Measurements from ENCODE around the gene GPR3. TPM values are rescaled to one million over a fixed set of nuclear protein-coding genes. Genes with fewer than 3 reads are reported as not detected.

The GPR3 gene
- total and polyA plus RNA-seq, 10 of the 15 experiments (the other 5 are each of a cell fraction or from before 2014, with no cell fraction given): 0.33 to 1.4 (median 0.63) TPM; not detected in 3

GRCh38 chr1:27392096-27392777, at the start of gene GPR3 (continued):
- TF ChIP-seq, protein P1, sequence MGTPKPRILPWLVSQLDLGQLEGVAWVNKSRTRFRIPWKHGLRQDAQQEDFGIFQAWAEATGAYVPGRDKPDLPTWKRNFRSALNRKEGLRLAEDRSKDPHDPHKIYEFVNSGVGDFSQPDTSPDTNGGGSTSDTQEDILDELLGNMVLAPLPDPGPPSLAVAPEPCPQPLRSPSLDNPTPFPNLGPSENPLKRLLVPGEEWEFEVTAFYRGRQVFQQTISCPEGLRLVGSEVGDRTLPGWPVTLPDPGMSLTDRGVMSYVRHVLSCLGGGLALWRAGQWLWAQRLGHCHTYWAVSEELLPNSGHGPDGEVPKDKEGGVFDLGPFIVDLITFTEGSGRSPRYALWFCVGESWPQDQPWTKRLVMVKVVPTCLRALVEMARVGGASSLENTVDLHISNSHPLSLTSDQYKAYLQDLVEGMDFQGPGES (IDR thresholded peaks at IDR 0.05): no peak
- TF ChIP-seq, protein P2, sequence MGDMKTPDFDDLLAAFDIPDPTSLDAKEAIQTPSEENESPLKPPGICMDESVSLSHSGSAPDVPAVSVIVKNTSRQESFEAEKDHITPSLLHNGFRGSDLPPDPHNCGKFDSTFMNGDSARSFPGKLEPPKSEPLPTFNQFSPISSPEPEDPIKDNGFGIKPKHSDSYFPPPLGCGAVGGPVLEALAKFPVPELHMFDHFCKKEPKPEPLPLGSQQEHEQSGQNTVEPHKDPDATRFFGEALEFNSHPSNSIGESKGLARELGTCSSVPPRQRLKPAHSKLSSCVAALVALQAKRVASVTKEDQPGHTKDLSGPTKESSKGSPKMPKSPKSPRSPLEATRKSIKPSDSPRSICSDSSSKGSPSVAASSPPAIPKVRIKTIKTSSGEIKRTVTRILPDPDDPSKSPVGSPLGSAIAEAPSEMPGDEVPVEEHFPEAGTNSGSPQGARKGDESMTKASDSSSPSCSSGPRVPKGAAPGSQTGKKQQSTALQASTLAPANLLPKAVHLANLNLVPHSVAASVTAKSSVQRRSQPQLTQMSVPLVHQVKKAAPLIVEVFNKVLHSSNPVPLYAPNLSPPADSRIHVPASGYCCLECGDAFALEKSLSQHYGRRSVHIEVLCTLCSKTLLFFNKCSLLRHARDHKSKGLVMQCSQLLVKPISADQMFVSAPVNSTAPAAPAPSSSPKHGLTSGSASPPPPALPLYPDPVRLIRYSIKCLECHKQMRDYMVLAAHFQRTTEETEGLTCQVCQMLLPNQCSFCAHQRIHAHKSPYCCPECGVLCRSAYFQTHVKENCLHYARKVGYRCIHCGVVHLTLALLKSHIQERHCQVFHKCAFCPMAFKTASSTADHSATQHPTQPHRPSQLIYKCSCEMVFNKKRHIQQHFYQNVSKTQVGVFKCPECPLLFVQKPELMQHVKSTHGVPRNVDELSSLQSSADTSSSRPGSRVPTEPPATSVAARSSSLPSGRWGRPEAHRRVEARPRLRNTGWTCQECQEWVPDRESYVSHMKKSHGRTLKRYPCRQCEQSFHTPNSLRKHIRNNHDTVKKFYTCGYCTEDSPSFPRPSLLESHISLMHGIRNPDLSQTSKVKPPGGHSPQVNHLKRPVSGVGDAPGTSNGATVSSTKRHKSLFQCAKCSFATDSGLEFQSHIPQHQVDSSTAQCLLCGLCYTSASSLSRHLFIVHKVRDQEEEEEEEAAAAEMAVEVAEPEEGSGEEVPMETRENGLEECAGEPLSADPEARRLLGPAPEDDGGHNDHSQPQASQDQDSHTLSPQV (IDR thresholded peaks at IDR 0.05): no peak
- TF ChIP-seq YBX1 (IDR thresholded peaks at IDR 0.05): no peak
- TF ChIP-seq, protein P3, sequence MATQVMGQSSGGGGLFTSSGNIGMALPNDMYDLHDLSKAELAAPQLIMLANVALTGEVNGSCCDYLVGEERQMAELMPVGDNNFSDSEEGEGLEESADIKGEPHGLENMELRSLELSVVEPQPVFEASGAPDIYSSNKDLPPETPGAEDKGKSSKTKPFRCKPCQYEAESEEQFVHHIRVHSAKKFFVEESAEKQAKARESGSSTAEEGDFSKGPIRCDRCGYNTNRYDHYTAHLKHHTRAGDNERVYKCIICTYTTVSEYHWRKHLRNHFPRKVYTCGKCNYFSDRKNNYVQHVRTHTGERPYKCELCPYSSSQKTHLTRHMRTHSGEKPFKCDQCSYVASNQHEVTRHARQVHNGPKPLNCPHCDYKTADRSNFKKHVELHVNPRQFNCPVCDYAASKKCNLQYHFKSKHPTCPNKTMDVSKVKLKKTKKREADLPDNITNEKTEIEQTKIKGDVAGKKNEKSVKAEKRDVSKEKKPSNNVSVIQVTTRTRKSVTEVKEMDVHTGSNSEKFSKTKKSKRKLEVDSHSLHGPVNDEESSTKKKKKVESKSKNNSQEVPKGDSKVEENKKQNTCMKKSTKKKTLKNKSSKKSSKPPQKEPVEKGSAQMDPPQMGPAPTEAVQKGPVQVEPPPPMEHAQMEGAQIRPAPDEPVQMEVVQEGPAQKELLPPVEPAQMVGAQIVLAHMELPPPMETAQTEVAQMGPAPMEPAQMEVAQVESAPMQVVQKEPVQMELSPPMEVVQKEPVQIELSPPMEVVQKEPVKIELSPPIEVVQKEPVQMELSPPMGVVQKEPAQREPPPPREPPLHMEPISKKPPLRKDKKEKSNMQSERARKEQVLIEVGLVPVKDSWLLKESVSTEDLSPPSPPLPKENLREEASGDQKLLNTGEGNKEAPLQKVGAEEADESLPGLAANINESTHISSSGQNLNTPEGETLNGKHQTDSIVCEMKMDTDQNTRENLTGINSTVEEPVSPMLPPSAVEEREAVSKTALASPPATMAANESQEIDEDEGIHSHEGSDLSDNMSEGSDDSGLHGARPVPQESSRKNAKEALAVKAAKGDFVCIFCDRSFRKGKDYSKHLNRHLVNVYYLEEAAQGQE (IDR thresholded peaks at IDR 0.05; ENCODE audit: low read depth, low read length): no peak
- no peak for TF ChIP-seq POLR2A (IDR thresholded peaks at IDR 0.05; ENCODE audit: low read depth, low read length)
- TF ChIP-seq CREM (IDR thresholded peaks at IDR 0.05; ENCODE audit: low read depth): peak; percentile 55; the same call in 1 of the 2 replicates
- no peak for TF ChIP-seq NFXL1 (IDR thresholded peaks at IDR 0.05; ENCODE audit: borderline replicate concordance)
- no peak for TF ChIP-seq FOXK2 (IDR thresholded peaks at IDR 0.05)
- TF ChIP-seq WRNIP1 (IDR thresholded peaks at IDR 0.05; ENCODE audit: borderline replicate concordance, low read depth, low read length): no peak
- no peak for TF ChIP-seq ZBTB11 (CRISPR knock-in tag; IDR thresholded peaks at IDR 0.05)
- peak in 1 of 2 experiments; percentile 51; a peak in 2 of 4 replicates for TF ChIP-seq BHLHE40 (IDR thresholded peaks at IDR 0.05; ENCODE audit: borderline replicate concordance in 1 of 2, low read depth in 2 of 2, low read length in 1 of 2)
- no peak for TF ChIP-seq BRCA1 (IDR thresholded peaks at IDR 0.05; ENCODE audit: low read depth, low read length)
